Endothelial cell of umbilical vein (primary cell): Measurements from ENCODE around the gene BTN1A1. TPM values are rescaled to one million over a fixed set of nuclear protein-coding genes. Genes with fewer than 3 reads are reported as not detected.

Experiments
- BruUV-seq: library from RNA; stranded (reverse); fragments of 400-500 nt; replicated peaks from 2 replicates; lab custom pipeline; 2021; lab: Mats Ljungman, UMichigan
- CTCF ChIA-PET: fragments of 300-600, 350-600 bp; sonication (Branson Sonifier 250); formaldehyde crosslinking; loops from one replicate; lab custom pipeline; 2021; ENCODE audit warnings: antibody characterized with exemption, inconsistent platforms; lab: Charles Lee
- POLR2A ChIA-PET: fragments of 300-600, 350-600 bp; sonication (Branson Sonifier 250); formaldehyde crosslinking; loops from one replicate; lab custom pipeline; 2021; ENCODE audit warnings: antibody characterized with exemption, inconsistent platforms; lab: Charles Lee
- DNase-seq: peaks from one replicate; pipeline ENCODE4 v3.0.0-alpha.2; 2011; ENCODE audit warnings: low read depth, low spot score
- FAIRE-seq: peaks from 2 replicates; lab custom pipeline; 2011; peaks lifted over from hg19 to GRCh38; lab: Jason Lieb, UNC
- H2AFZ ChIP-seq: 2 replicates; pipeline ENCODE4 v1.6.0; 2012; ENCODE audit warnings: low read depth, low read length, control low read depth, inconsistent platforms
- H3K27ac ChIP-seq: 2 replicates; pipeline ENCODE4 v1.5.1; 2011; ENCODE audit warnings: low read depth, mild to moderate bottlenecking, control low read depth, low read length, moderate library complexity; ENCODE audit not compliant: insufficient read depth
- H3K27me3 ChIP-seq, 2 experiments: 2 replicates each; pipeline versions ENCODE4 v1.6.0 to v1.6.1; 2011; ENCODE audit warnings: low read length in 2 of 2, mixed read lengths in 1 of 2; ENCODE audit not compliant: control insufficient read depth in 2 of 2, insufficient read depth in 2 of 2
- H3K36me3 ChIP-seq, 2 experiments: 2 replicates in 1 of 2; 3 replicates in 1 of 2; pipeline ENCODE4 v1.5.1; 2011; ENCODE audit warnings: low read length in 2 of 2, mild to moderate bottlenecking in 1 of 2, moderate library complexity in 1 of 2; ENCODE audit not compliant: control insufficient read depth in 2 of 2, insufficient read depth in 2 of 2; ENCODE audit errors: extremely low read depth in 1 of 2
- H3K4me1 ChIP-seq: 3 replicates; pipeline ENCODE4 v1.5.1; 2011; ENCODE audit warnings: mild to moderate bottlenecking, low read length; ENCODE audit not compliant: control insufficient read depth, insufficient read depth; ENCODE audit errors: extremely low read depth
- H3K4me2 ChIP-seq: 2 replicates; pipeline ENCODE4 v1.6.1; 2011; ENCODE audit warnings: low read length, control low read depth, mixed read lengths; ENCODE audit not compliant: insufficient read depth
- H3K4me3 ChIP-seq, 3 experiments: fragments of 200-600 bp in 1 of 3; sonication (generic), shearing (Covaris generic) in 1 of 3; replicated peaks in 1 of 3; 2 replicates each; pipeline ENCODE4 v1.5.1; 2011 to 2016; ENCODE audit warnings: control low read depth in 3 of 3, low read length in 3 of 3, mild to moderate bottlenecking in 2 of 3, inconsistent platforms in 1 of 3, low read depth in 1 of 3, moderate library complexity in 1 of 3; ENCODE audit not compliant: insufficient read depth in 1 of 3
- H3K79me2 ChIP-seq: 2 replicates; pipeline ENCODE4 v1.6.0; 2012; ENCODE audit warnings: low read length, inconsistent platforms; ENCODE audit not compliant: control insufficient read depth, insufficient read depth
- H3K9ac ChIP-seq: replicated peaks from 2 replicates; pipeline ENCODE3; 2011; ENCODE audit warnings: low read length, control low read depth; ENCODE audit not compliant: insufficient read depth; ENCODE audit errors: extremely low read depth
- H3K9me1 ChIP-seq: replicated peaks from 3 replicates; pipeline ENCODE4 v1.6.0; 2011; ENCODE audit warnings: mild to moderate bottlenecking, low read length; ENCODE audit not compliant: control insufficient read depth, insufficient read depth; ENCODE audit errors: extremely low read depth
- H3K9me3 ChIP-seq: replicated peaks from 2 replicates; pipeline ENCODE4 v1.5.1; 2012; ENCODE audit warnings: low read length, inconsistent platforms; ENCODE audit not compliant: control insufficient read depth, insufficient read depth
- H4K20me1 ChIP-seq: replicated peaks from 2 replicates; pipeline ENCODE3; 2011; ENCODE audit warnings: mild to moderate bottlenecking, low read length; ENCODE audit not compliant: control insufficient read depth, insufficient read depth; ENCODE audit errors: extremely low read depth
- CTCF ChIP-seq, 2 donors: IDR thresholded peaks; 1 replicate in 1 of 2; 2 replicates in 1 of 2; pipeline ENCODE4 v1.5.1; 2011; ENCODE audit warnings: low read length in 2 of 2, mild to moderate bottlenecking in 2 of 2, moderate library complexity in 2 of 2, control low read depth in 1 of 2, inconsistent platforms in 1 of 2, low read depth in 1 of 2; ENCODE audit not compliant: insufficient read depth in 1 of 2; ENCODE audit errors: extremely low read depth in 1 of 2
- EZH2 ChIP-seq: IDR thresholded peaks from 2 replicates; pipeline ENCODE4 v1.6.1; 2012; ENCODE audit warnings: borderline replicate concordance, low read depth, mild to moderate bottlenecking, moderate library complexity, low read length, inconsistent platforms; ENCODE audit not compliant: severe bottlenecking
- FOS ChIP-seq: IDR thresholded peaks from 2 replicates; pipeline ENCODE4 v1.6.1; 2011; ENCODE audit warnings: mild to moderate bottlenecking, low read length, moderate library complexity, borderline replicate concordance; ENCODE audit not compliant: insufficient read depth
- GATA2 ChIP-seq: IDR thresholded peaks from 2 replicates; pipeline ENCODE4 v1.7.0; 2011; ENCODE audit warnings: low read depth, mild to moderate bottlenecking, moderate library complexity, mixed read lengths, low read length; ENCODE audit not compliant: insufficient read length, insufficient read depth
- MYC ChIP-seq: IDR thresholded peaks from one replicate; pipeline ENCODE4 v1.6.1; 2011; ENCODE audit warnings: mild to moderate bottlenecking, low read depth, low read length
- POLR2A ChIP-seq: IDR thresholded peaks from 2 replicates; pipeline ENCODE4 v1.6.1; 2012; ENCODE audit warnings: low read depth, mild to moderate bottlenecking, control low read depth, low read length
- POLR2AphosphoS5 ChIP-seq: IDR thresholded peaks from 2 replicates; pipeline ENCODE4 v1.6.1; 2012; ENCODE audit warnings: low read depth, mild to moderate bottlenecking, control low read depth, low read length, moderate library complexity; ENCODE audit not compliant: insufficient read depth
- dilution Hi-C: fragments of 300-500 bp; cut with MboI; formaldehyde crosslinking; loops from one replicate; pipeline ENCODE4 v1.15.0; 2019; ENCODE audit warnings: low sequenced_read_pairs; ENCODE audit not compliant: extremely low pct_ligation_motif_present
- intact Hi-C: fragments of 100-400 bp; cut with micrococcal nuclease; formaldehyde crosslinking; loops from one replicate; pipeline ENCODE4 v1.10.0; 2022
- polyA plus RNA-seq, 4 experiments: library from polyadenylated mRNA; depleted of rRNA in 3 of 4; stranded (reverse) in 3 of 4; unstranded in 1 of 4; fragments of >200 nt; gene quantifications; 2 replicates each; pipeline versions ENCODE4 v1.2.1 to v1.2.3, GENCODE V29; 2011 to 2012; ENCODE audit warnings: missing spikeins in 1 of 4
- total RNA-seq: library from RNA; stranded (reverse); gene quantifications from 2 replicates; pipeline ENCODE4 v1.2.3, GENCODE V29; 2021
- TF ChIP-seq, protein P1 (sequence below): IDR thresholded peaks from 2 replicates; pipeline ENCODE4 v1.6.1; 2011; ENCODE audit not compliant: insufficient read depth, insufficient read length

Gene BTN1A1
- total and polyA plus RNA-seq, 2 donors (not counting 3 experiments of a cell fraction or from before 2014, with no cell fraction given): not detected

DNA sequence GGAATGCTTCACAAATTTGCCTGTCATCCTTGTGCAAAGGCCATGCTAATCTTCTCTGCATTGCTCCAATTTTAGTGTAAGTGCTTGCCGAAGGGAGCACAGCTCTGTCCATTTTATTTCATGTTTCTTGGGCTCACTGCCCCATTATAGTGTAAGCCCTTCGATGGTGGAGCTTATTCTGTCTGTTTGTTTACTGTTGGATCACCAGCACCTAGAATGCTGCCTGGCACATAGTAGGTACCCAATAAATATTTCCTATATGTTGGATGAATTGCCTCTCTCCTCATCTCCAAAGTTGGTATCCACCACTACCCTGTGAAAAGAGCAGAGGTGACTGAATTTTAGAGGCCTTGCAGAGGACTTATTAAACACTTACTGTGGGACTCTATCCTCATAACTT, 19.3 kb downstream of the BTN1A1 start:
- Histone ChIP-seq H3K9ac (no peak overlapping the region), H3K9me1 (no peaks in the 10 kb centered on the region), H3K4me2 (no peak overlapping the region), H3K4me1 (peaks cover 10% of the 10 kb centered on the region), H3K27ac (no peak overlapping the region), H4K20me1 (no peaks in the 10 kb centered on the region), H3K27me3 (peaks cover 2 to 5% of the 10 kb centered on the region in 2 experiments), H3K9me3 (no peaks in the 10 kb centered on the region), H3K36me3 (no peaks in the 10 kb centered on the region), H3K79me2 (no peaks in the 10 kb centered on the region), H2AFZ (no peak overlapping the region), H3K4me3 (no peak overlapping the region)
- DNase-seq (no peak), FAIRE-seq (no peak)
- dilution Hi-C loops: no loop called here
- no TSS peak for BruUV-seq
- ChIA-PET CTCF (no interaction called here), POLR2A (no interaction called here)
- no peak for TF ChIP-seq POLR2A
- intact Hi-C loops: no loop called here

DNA sequence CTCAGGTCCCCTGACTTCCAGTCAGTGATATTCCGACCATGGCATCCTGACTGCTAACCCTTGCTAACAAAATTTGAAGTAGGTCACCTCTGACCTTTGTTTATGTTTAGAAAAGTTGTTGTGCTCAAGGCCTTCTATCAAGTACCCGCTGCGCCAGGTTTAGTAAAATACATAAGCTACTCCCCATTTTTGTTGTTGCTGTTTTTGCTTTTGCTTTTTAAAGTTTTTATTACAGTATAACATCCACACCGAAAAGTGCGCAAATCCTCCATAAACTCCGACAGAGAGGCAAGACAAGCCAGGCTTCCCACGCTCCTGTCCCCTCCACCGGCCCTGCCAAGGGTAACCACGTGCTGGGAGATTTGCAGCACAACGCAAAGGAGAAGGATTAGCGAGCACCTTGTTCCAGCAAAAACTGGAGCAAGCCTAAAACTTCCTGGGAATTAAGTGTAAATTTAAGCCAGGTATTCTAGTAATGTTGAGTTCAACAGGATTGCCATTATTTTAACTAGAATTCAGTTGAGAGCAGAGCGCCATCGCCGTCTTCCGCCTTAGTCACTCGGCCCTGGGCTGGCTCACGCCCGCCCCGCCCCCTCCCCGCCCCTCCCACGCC, 20.2 kb downstream of the BTN1A1 start:
- H3K4me2 ChIP-seq: peak overlapping the region; percentile 86
- dilution Hi-C loops (no loop called here), intact Hi-C loops (loop anchor here (2.0 kb wide), 1 partner anchor 64 kb away; the partner anchor contains the start of gene BTN2A1)
- H3K4me3 ChIP-seq: peak overlapping the region in 2 of 3 experiments; percentile 20 to 54
- H4K20me1 ChIP-seq: no peaks in the 10 kb centered on the region
- H3K4me1 ChIP-seq: peaks cover 10% of the 10 kb centered on the region
- peak overlapping the region; percentile 67 for H3K27ac ChIP-seq
- TSS peak; percentile 73 for BruUV-seq
- FAIRE-seq: no peak
- no peaks in the 10 kb centered on the region for H3K79me2 ChIP-seq
- H3K36me3 ChIP-seq: no peaks in the 10 kb centered on the region
- H3K9ac ChIP-seq: peak overlapping the region; percentile 35
- peak overlapping the region; percentile 99 for H2AFZ ChIP-seq
- peak; percentile 75 for DNase-seq
- peaks cover 0 to under 1% of the 10 kb centered on the region in 2 experiments for H3K27me3 ChIP-seq
- no peak for TF ChIP-seq CTCF (IDR thresholded peaks at IDR 0.05; ENCODE audit: extremely low read depth in 1 of 2, insufficient read depth in 1 of 2, low read depth in 1 of 2, low read length in 2 of 2)
- TF ChIP-seq POLR2A: no peak
- TF ChIP-seq EZH2: no peak
- TF ChIP-seq POLR2AphosphoS5: no peak
- TF ChIP-seq, protein P1, sequence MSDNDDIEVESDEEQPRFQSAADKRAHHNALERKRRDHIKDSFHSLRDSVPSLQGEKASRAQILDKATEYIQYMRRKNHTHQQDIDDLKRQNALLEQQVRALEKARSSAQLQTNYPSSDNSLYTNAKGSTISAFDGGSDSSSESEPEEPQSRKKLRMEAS: peak; percentile 77
- peak; percentile 8 for TF ChIP-seq FOS
- TF ChIP-seq GATA2: no peak
- no peak for TF ChIP-seq MYC
- no peaks in the 10 kb centered on the region for H3K9me3 ChIP-seq
- CTCF ChIA-PET: interaction anchor here (1.5 to 2.6 kb wide), 3 partner anchors 12 to 179 kb away, joined by 9 to 13 read pairs (median 10); no protein-coding TSS in a partner anchor
- H3K9me1 ChIP-seq: no peaks in the 10 kb centered on the region
- POLR2A ChIA-PET: interaction anchor here (1.1 kb wide), 1 partner anchor 46 kb away, joined by 4 read pairs; no protein-coding TSS in a partner anchor
